HCT116 (cell line): ENCODE measurements around the gene BRD3OS. TPM values are rescaled to one million over a fixed set of nuclear protein-coding genes. Genes with fewer than 3 reads are reported as not detected.

Source experiments
- ATAC-seq: fragments of 200-7000 bp; cut with Tn5 transposase; 2 replicates; pipeline ENCODE4 v1.9.1; 2020; ENCODE audit warnings: mild to moderate bottlenecking, moderate library complexity
- BruUV-seq: library from RNA; stranded (reverse); fragments of 400-500 nt; replicated peaks from 2 replicates; lab custom pipeline; 2021; lab: Mats Ljungman, UMichigan
- CTCF ChIA-PET: fragments of 300-600 bp; sonication (Branson Sonifier 250); formaldehyde crosslinking; loops from one replicate; lab custom pipeline; 2021; ENCODE audit warnings: antibody characterized with exemption; lab: Charles Lee
- POLR2A ChIA-PET: fragments of 300-600, 350-600 bp; sonication (Branson Sonifier 250); formaldehyde crosslinking; loops from one replicate; lab custom pipeline; 2021; ENCODE audit warnings: antibody characterized with exemption; lab: Charles Lee
- RAD21 ChIA-PET, 2 experiments: fragments of 300-600 bp; sonication (Branson Sonifier 250); formaldehyde crosslinking; loops; one replicate each; lab custom pipeline; 2023; ENCODE audit warnings: low total read pairs in 2 of 2; ENCODE audit not compliant: uncharacterized antibody in 2 of 2, unreplicated experiment in 2 of 2, low non-redundant PET in 1 of 2; lab: Charles Lee
- DNase-seq: peaks from one replicate; pipeline ENCODE4 v3.0.0-alpha.2; 2010; ENCODE audit warnings: low read depth, low spot score
- H2AFZ ChIP-seq: fragments of 200-600 bp; shearing (Covaris generic), sonication (generic); 2 replicates; pipeline ENCODE4 v1.6.1; 2017; ENCODE audit warnings: low read depth, mixed run types, mixed read lengths, antibody characterized with exemption, low read length; ENCODE audit not compliant: poor library complexity, severe bottlenecking
- H3K27ac ChIP-seq: 2 replicates; pipeline ENCODE4 v1.5.1; 2012; ENCODE audit warnings: low read depth, low read length
- H3K27me3 ChIP-seq: fragments of 200-600 bp; sonication (generic); 2 replicates; pipeline ENCODE4 v1.6.1; 2016; ENCODE audit warnings: mixed run types, low read length, mixed read lengths; ENCODE audit not compliant: insufficient read depth
- H3K36me3 ChIP-seq, 2 experiments: fragments of 200-500 bp in 1 of 2; fragments of 200-600 bp in 1 of 2; sonication (Bioruptor generic) in 1 of 2; sonication (generic) in 1 of 2; 2 replicates each; pipeline versions ENCODE4 v1.5.1 to v1.6.1; 2014 to 2016; ENCODE audit warnings: low read length in 2 of 2, inconsistent platforms in 1 of 2, mixed read lengths in 1 of 2, mixed run types in 1 of 2; ENCODE audit not compliant: insufficient read depth in 2 of 2, control insufficient read depth in 1 of 2
- H3K4me1 ChIP-seq, 2 experiments: fragments of 200-600 bp in 1 of 2; sonication (generic) in 1 of 2; 2 replicates each; pipeline versions ENCODE4 v1.5.1 to v1.6.1; 2012 to 2017; ENCODE audit warnings: low read length in 2 of 2, inconsistent platforms in 1 of 2, mild to moderate bottlenecking in 1 of 2, mixed read lengths in 1 of 2, mixed run types in 1 of 2, moderate library complexity in 1 of 2; ENCODE audit not compliant: insufficient read depth in 2 of 2, control insufficient read depth in 1 of 2
- H3K4me2 ChIP-seq: fragments of 200-600 bp; sonication (generic); 2 replicates; pipeline ENCODE4 v1.6.1; 2017; ENCODE audit warnings: mixed run types, low read length, mixed read lengths
- H3K4me3 ChIP-seq, 2 experiments: fragments of 200-600 bp in 1 of 2; sonication (generic) in 1 of 2; replicated peaks in 1 of 2; 2 replicates each; pipeline ENCODE4 v1.5.1; 2011 to 2016; ENCODE audit warnings: low read length in 2 of 2, control low read depth in 1 of 2, low read depth in 1 of 2, mild to moderate bottlenecking in 1 of 2, mixed read lengths in 1 of 2, mixed run types in 1 of 2
- H3K79me2 ChIP-seq: fragments of 200-600 bp; sonication (generic); 2 replicates; pipeline ENCODE4 v1.6.1; 2017; ENCODE audit warnings: mild to moderate bottlenecking, mixed run types, low read length, moderate library complexity, mixed read lengths; ENCODE audit not compliant: insufficient read depth
- H3K9ac ChIP-seq: fragments of 200-600 bp; sonication (generic); 2 replicates; pipeline ENCODE4 v1.6.1; 2016; ENCODE audit warnings: low read length, mixed read lengths
- H3K9me2 ChIP-seq: fragments of 200-600 bp; sonication (generic), shearing (Covaris generic); 2 replicates; pipeline ENCODE4 v1.6.1; 2017; ENCODE audit warnings: mixed run types, mild to moderate bottlenecking, moderate library complexity; ENCODE audit not compliant: insufficient read depth
- H3K9me3 ChIP-seq, 2 experiments: fragments of 200-500 bp in 1 of 2; fragments of 200-600 bp in 1 of 2; sonication (Bioruptor generic) in 1 of 2; sonication (generic) in 1 of 2; 2 replicates each; pipeline ENCODE4 v1.6.1; 2014 to 2017; ENCODE audit warnings: low read length in 2 of 2, mixed read lengths in 2 of 2, inconsistent platforms in 1 of 2, low read depth in 1 of 2, mild to moderate bottlenecking in 1 of 2, mixed run types in 1 of 2, moderate library complexity in 1 of 2; ENCODE audit not compliant: control insufficient read depth in 1 of 2, insufficient read depth in 1 of 2
- H4K20me1 ChIP-seq: fragments of 200-600 bp; sonication (generic), shearing (Covaris generic); 2 replicates; pipeline ENCODE4 v1.6.1; 2017; ENCODE audit warnings: mixed run types, mild to moderate bottlenecking, moderate library complexity; ENCODE audit not compliant: insufficient read depth
- EGR1 ChIP-seq: IDR thresholded peaks from 2 replicates; pipeline ENCODE4 v1.6.1; 2012; ENCODE audit warnings: low read depth
- ELF1 ChIP-seq: IDR thresholded peaks from 2 replicates; pipeline ENCODE4 v1.6.1; 2012; ENCODE audit warnings: low read depth, borderline replicate concordance
- REST ChIP-seq: IDR thresholded peaks from 2 replicates; pipeline ENCODE4 v1.6.1; 2012; ENCODE audit warnings: low read depth
- SP1 ChIP-seq: IDR thresholded peaks from 2 replicates; pipeline ENCODE4 v1.6.1; 2012; ENCODE audit warnings: low read depth
- YY1 ChIP-seq: IDR thresholded peaks from 2 replicates; pipeline ENCODE4 v1.6.1; 2011; ENCODE audit warnings: low read length, low read depth, moderate library complexity, mild to moderate bottlenecking; ENCODE audit not compliant: insufficient replicate concordance; ENCODE audit errors: extremely low read depth
- ZFX ChIP-seq: fragments of 450-650 bp; IDR thresholded peaks from 2 replicates; pipeline ENCODE4 v1.6.1; 2017
- intact Hi-C: fragments of 100-400 bp; cut with micrococcal nuclease; formaldehyde crosslinking; loops from 2 replicates; pipeline ENCODE4 v1.10.0; 2022
- total RNA-seq: library from RNA; stranded (reverse); gene quantifications from one replicate; pipeline ENCODE4 v1.2.1, GENCODE V29; 2021; ENCODE audit not compliant: unreplicated experiment

BRD3OS gene
- total RNA-seq, 1 experiment from 2014 or later, result 17.0 TPM

DNA sequence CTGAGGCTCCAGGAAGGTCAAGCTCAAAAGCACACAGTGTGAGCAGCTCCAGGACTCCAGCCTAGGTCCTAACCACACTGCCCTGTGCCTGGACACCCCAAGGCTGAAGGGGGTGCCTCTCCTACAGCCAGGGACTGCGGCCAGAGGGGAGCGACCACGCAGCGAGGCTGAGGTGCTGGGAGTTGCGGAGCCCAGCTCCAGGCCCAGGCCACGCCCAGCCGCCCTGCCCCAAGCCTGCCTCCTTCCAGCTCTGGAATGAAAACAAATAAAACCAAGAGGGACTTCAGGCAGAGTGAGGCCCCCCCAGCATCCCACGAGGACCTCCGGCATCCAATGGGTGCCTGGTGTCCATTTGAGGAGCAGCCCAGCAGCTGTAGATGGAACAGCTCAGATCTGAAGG is 48.4 kb upstream of the BRD3OS start:
- Histone ChIP-seq H3K4me3 (no peak overlapping the region), H2AFZ (no peak overlapping the region), H3K4me2 (no peak overlapping the region), H3K27ac (no peak overlapping the region), H3K9ac (no peak overlapping the region), H3K27me3 (no peaks in the 10 kb centered on the region), H3K9me2 (no peaks in the 10 kb centered on the region), H3K79me2 (peaks cover 94% of the 10 kb centered on the region), H3K9me3 (no peaks in the 10 kb centered on the region), H3K4me1 (no peaks in the 10 kb centered on the region), H3K36me3 (no peaks in the 10 kb centered on the region), H4K20me1 (no peaks in the 10 kb centered on the region)
- ChIA-PET CTCF (no interaction called here), RAD21 (no interaction called here), POLR2A (no interaction called here)
- intact Hi-C loops, result no loop called here
- TF ChIP-seq SP1 (no peak), ZFX (no peak), EGR1 (no peak), YY1 (no peak), ELF1 (no peak), REST (no peak)
- no peak for ATAC-seq
- no TSS peak for BruUV-seq
- DNase-seq, result no peak
